OCI-LY3 (cell line): ENCODE data around the gene DMTF1.

ENCODE experiments used
- H2AFZ ChIP-seq: fragments of 200-600, 300-600 bp; shearing (Covaris generic); 2 replicates; pipeline ENCODE4 v1.6.0; 2014; ENCODE audit warnings: antibody characterized with exemption, low read depth, low read length
- H3K27ac ChIP-seq: fragments of 200-600, 300-600 bp; sonication (generic); 2 replicates; pipeline ENCODE4 v1.5.1; 2014; ENCODE audit warnings: mild to moderate bottlenecking, low read length, moderate library complexity, mixed read lengths
- H3K27me3 ChIP-seq: fragments of 200-600, 300-600 bp; sonication (generic); 2 replicates; pipeline ENCODE4 v1.6.1; 2014; ENCODE audit warnings: low read depth, low read length, mixed read lengths
- H3K36me3 ChIP-seq: fragments of 200-600, 300-600 bp; sonication (generic); replicated peaks from 2 replicates; pipeline ENCODE3; 2014; ENCODE audit warnings: low read depth, low read length, mixed read lengths
- H3K4me1 ChIP-seq: fragments of 300-600, 200-600 bp; sonication (generic); 2 replicates; pipeline ENCODE4 v1.6.1; 2014; ENCODE audit warnings: low read length, mixed read lengths
- H3K4me2 ChIP-seq: fragments of 200-600, 300-600 bp; sonication (generic); 2 replicates; pipeline ENCODE4 v1.6.1; 2014; ENCODE audit warnings: low read length, mixed read lengths
- H3K4me3 ChIP-seq: fragments of 300-600, 200-600 bp; sonication (generic); 2 replicates; pipeline ENCODE4 v1.5.1; 2014; ENCODE audit warnings: antibody characterized with exemption, mild to moderate bottlenecking, low read length, moderate library complexity
- H3K79me2 ChIP-seq: fragments of 300-600, 200-600 bp; shearing (Covaris generic); 2 replicates; pipeline ENCODE4 v1.6.1; 2014; ENCODE audit warnings: mild to moderate bottlenecking, low read length, mixed read lengths
- H3K9ac ChIP-seq: fragments of 300-600, 200-600 bp; shearing (Covaris generic); 2 replicates; pipeline ENCODE4 v1.6.0; 2014; ENCODE audit warnings: mild to moderate bottlenecking, low read length, moderate library complexity
- H3K9me3 ChIP-seq: fragments of 200-600, 300-600 bp; shearing (Covaris generic); 2 replicates; pipeline ENCODE4 v1.6.1; 2014; ENCODE audit warnings: low read length, mixed read lengths; ENCODE audit not compliant: insufficient read depth
- H4K20me1 ChIP-seq: fragments of 200-600, 300-600 bp; sonication (generic); 2 replicates; pipeline ENCODE4 v1.6.1; 2016; ENCODE audit warnings: low read length, mixed read lengths; ENCODE audit not compliant: insufficient read depth
- EZH2phosphoT487 ChIP-seq: fragments of 200-600 bp; shearing (Covaris generic); IDR thresholded peaks from 2 replicates; pipeline ENCODE4 v1.6.1; 2018; ENCODE audit warnings: antibody characterized with exemption, mixed run types, low read depth
- TF ChIP-seq, protein P1 (sequence below): fragments of 200-600, 300-600 bp; sonication (generic); IDR thresholded peaks from 2 replicates; pipeline ENCODE4 v1.5.1; 2014; ENCODE audit warnings: antibody characterized with exemption, low read length, low read depth

Gene DMTF1

DNA sequence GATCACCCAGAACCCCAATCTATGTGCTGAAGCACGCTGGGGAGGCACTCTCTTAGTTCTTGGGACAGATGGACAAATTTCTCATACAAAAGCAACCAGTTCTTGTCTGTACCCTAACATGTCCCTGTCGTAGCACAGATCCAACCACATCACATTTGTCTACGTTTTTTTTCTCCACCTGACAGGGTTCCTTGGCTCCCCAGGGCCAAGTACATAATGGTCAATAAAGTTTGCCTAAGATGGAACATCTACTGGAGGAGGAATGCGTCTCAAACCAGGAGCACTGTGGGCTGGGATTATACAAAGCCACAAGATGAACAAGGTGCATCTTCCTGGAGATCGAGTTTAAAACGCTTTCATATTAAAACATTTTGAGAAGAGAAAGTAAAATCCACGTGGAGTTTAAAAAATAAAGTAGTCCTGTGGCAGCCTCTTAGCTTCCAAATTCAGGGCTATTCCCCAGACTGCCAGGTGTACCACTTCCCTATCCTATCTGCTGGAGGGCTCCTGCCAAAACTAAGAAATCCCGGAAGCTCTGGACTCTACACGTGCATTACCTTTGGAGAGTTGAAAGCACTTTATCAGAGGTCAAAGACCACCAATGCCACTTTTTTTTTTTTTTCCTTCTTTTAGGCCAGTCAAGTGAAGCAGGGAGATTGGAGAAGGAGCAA lies 65.9 kb downstream of the DMTF1 start:
- Histone ChIP-seq H3K36me3 (peaks cover 44% of the 10 kb centered on the region), H3K9me3 (no peaks in the 10 kb centered on the region), H3K79me2 (peaks cover 63% of the 10 kb centered on the region), H4K20me1 (peaks cover 36% of the 10 kb centered on the region), H3K4me2 (peak overlapping the region; percentile 95), H3K9ac (peak overlapping the region; percentile 99), H3K4me1 (peaks cover 55% of the 10 kb centered on the region), H3K4me3 (peak overlapping the region; percentile 81), H3K27ac (peak overlapping the region; percentile 99), H3K27me3 (peaks cover 24% of the 10 kb centered on the region), H2AFZ (no peak overlapping the region)
- TF ChIP-seq, protein P1, sequence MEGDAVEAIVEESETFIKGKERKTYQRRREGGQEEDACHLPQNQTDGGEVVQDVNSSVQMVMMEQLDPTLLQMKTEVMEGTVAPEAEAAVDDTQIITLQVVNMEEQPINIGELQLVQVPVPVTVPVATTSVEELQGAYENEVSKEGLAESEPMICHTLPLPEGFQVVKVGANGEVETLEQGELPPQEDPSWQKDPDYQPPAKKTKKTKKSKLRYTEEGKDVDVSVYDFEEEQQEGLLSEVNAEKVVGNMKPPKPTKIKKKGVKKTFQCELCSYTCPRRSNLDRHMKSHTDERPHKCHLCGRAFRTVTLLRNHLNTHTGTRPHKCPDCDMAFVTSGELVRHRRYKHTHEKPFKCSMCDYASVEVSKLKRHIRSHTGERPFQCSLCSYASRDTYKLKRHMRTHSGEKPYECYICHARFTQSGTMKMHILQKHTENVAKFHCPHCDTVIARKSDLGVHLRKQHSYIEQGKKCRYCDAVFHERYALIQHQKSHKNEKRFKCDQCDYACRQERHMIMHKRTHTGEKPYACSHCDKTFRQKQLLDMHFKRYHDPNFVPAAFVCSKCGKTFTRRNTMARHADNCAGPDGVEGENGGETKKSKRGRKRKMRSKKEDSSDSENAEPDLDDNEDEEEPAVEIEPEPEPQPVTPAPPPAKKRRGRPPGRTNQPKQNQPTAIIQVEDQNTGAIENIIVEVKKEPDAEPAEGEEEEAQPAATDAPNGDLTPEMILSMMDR, result no peak
- TF ChIP-seq EZH2phosphoT487, result no peak

DNA sequence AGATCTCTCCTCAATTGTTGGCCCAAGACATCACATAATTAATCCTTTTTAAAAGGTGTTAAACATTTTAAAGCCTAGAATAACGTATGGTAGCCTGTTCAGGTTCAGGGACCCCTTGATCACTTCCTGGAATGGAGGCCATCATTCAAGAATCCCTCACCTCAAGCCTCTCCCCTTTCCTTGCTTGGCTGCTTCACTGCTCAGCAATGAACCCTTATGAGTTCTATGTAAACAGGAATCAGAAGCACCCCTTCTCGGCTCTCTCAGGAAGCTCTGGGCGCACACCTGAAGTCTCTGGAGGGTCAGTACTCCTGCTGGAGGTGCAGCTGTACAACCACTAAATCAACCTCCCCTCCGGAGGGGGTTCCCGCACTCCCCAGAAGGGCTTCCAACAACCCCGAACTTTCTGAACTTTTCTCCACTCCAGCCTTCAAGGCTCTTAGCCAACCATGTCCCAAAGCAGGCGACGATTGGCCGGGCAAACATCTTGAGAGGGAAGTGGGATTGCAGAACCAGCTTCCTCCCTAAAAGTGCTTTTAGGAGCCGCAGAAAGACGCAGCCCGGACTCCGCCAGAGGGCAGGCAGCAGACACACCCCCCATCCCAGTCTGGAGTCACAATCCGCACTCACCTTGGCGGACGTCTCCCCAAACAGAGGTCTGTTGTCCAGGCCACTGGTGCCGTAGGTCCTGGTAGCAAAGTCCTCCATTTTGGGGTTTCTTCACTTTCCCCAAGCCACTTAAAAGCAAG lies 66.7 kb downstream of the DMTF1 start:
- H4K20me1 ChIP-seq, result peaks cover 27% of the 10 kb centered on the region
- peak overlapping the region; percentile 95 for H3K4me2 ChIP-seq
- H3K36me3 ChIP-seq, result peaks cover 37% of the 10 kb centered on the region
- peak overlapping the region; percentile 99 for H3K27ac ChIP-seq
- peaks cover 28% of the 10 kb centered on the region for H3K27me3 ChIP-seq
- H3K4me1 ChIP-seq, result peaks cover 46% of the 10 kb centered on the region
- H3K79me2 ChIP-seq, result peaks cover 55% of the 10 kb centered on the region
- H3K4me3 ChIP-seq, result peak overlapping the region; percentile 81
- H3K9ac ChIP-seq, result peak overlapping the region; percentile 99
- no peak overlapping the region for H2AFZ ChIP-seq
- TF ChIP-seq, protein P1, result no peak
- no peak for TF ChIP-seq EZH2phosphoT487
- H3K9me3 ChIP-seq, result no peaks in the 10 kb centered on the region

DNA sequence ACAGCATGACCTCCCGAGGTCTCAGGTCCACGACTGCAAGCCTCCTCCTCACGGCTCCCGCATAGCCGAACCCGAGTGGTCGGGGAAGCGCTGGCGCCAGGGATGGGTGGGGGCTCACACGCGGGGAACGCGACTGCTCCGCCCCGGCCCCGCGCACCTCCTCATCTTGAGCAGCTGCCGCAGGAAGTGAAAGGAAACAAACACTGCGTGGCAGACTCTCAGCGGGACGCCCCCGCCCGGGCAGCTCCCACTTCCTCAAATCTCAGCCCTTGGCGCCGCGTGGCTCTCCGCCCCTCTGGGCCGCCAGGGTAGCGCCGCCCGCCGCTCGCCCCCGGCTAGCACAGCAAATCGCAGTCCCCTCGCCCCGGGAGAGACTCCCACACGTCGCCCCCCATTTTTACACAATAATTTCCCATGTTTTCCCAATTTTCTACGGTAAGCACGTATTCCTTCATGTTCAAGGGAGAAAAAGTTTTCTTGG lies 67.3 kb downstream of the DMTF1 start, which contains the start of gene TMEM243:
Gene TMEM243, minus strand, starts transcription at position 188 of the 481 bp plus-strand sequence. CDS start 229 bp downstream, outside the sequence.
- Histone ChIP-seq H3K4me1 (peaks cover 40% of the 10 kb centered on the region), H3K27ac (peak within 1 kb of the TSS; percentile 99), H3K4me3 (peak within 1 kb of the TSS; percentile 81), H3K36me3 (peaks cover 31% of the 10 kb centered on the region), H3K27me3 (peaks cover 28% of the 10 kb centered on the region), H2AFZ (peak within 1 kb of the TSS; percentile 50; the same call in 1 of the 2 replicates), H3K79me2 (peaks cover 49% of the 10 kb centered on the region), H4K20me1 (peaks cover 21% of the 10 kb centered on the region), H3K4me2 (peak within 1 kb of the TSS; percentile 95), H3K9ac (peak within 1 kb of the TSS; percentile 99), H3K9me3 (no peaks in the 10 kb centered on the region)
- no peak for TF ChIP-seq EZH2phosphoT487
- TF ChIP-seq, protein P1, result peak; percentile 48
